Hepatocyte (in vitro differentiated cells): Measurements from ENCODE around the gene JAK1.

Experiments
- CTCF ChIP-seq: fragments of 200-600 bp; sonication (generic); IDR thresholded peaks from 2 replicates; pipeline ENCODE4 v1.5.1; 2016; ENCODE audit warnings: antibody characterized with exemption, mild to moderate bottlenecking; ENCODE audit not compliant: poor library complexity
- EZH2phosphoT487 ChIP-seq: fragments of 200-600 bp; sonication (generic); IDR thresholded peaks from one replicate; pipeline ENCODE4 v1.6.1; 2018; ENCODE audit warnings: antibody characterized with exemption, mild to moderate bottlenecking, low read depth, moderate library complexity; ENCODE audit not compliant: unreplicated experiment, severe bottlenecking

GRCh38 chr1:64890699-64891447 lies 75.5 kb downstream of the JAK1 start:
- TF ChIP-seq CTCF = no peak
- no peak for TF ChIP-seq EZH2phosphoT487
